ENCODE data around the gene TRAF3.

- TF ChIP-seq CTCF (IDR thresholded peaks at IDR 0.05; ENCODE audit: borderline replicate concordance, extremely low read depth, low read length, poor library complexity, severe bottlenecking) (no peak), EZH2 (IDR thresholded peaks at IDR 0.05; ENCODE audit: borderline replicate concordance, low read depth, low read length, severe bottlenecking) (no peak)
Measured at GRCh38 chr14:102875652-102876051, 98.4 kb downstream of the TRAF3 start.

All from DND-41 (cell line).